Mesothelial cell of epicardium (in vitro differentiated cells): ENCODE results near the gene FAM184B. TPM values are rescaled to one million over a fixed set of nuclear protein-coding genes. Genes with fewer than 3 reads are reported as not detected.
"Not testable (repeated sequence)": the region's sequence is repeated elsewhere in the genome, so short reads cannot be mapped to it uniquely, and the experiment has no call there.

Source experiments
- DNase-seq, 2 experiments: peaks; one replicate each; pipeline ENCODE4 v3.0.0; 2021; ENCODE audit warnings: low spot score in 2 of 2; ENCODE audit not compliant: unreplicated experiment in 2 of 2
- H3K27ac Mint-ChIP-seq: 2 replicates; pipeline ENCODE4 v1.8.0; 2021; ENCODE audit warnings: mixed read lengths
- H3K27me3 Mint-ChIP-seq: 2 replicates; pipeline ENCODE4 v1.8.0; 2021; ENCODE audit warnings: low read depth, mixed read lengths
- H3K36me3 Mint-ChIP-seq: 2 replicates; pipeline ENCODE4 v1.8.0; 2021; ENCODE audit warnings: mixed read lengths
- H3K4me1 Mint-ChIP-seq: 2 replicates; pipeline ENCODE4 v1.8.0; 2021; ENCODE audit warnings: mixed read lengths
- H3K4me3 Mint-ChIP-seq: 2 replicates; pipeline ENCODE4 v1.8.0; 2021; ENCODE audit warnings: mild to moderate bottlenecking, moderate library complexity, mixed read lengths
- H3K9me3 Mint-ChIP-seq: 2 replicates; pipeline ENCODE4 v1.8.0; 2021; ENCODE audit warnings: mixed read lengths
- total RNA-seq: library from RNA; stranded (reverse); gene quantifications from 3 replicates; pipeline ENCODE4 v1.2.1, GENCODE V29; 2021
- TF ChIP-seq, protein P1 (sequence below): fragments of 200-600 bp; sonication (generic); IDR thresholded peaks from one replicate; pipeline ENCODE4 v1.5.0; 2021; ENCODE audit warnings: antibody characterized with exemption; ENCODE audit not compliant: unreplicated experiment

Gene FAM184B
- total RNA-seq, 1 donor from 2014 or later, result 0.04 TPM

DNA sequence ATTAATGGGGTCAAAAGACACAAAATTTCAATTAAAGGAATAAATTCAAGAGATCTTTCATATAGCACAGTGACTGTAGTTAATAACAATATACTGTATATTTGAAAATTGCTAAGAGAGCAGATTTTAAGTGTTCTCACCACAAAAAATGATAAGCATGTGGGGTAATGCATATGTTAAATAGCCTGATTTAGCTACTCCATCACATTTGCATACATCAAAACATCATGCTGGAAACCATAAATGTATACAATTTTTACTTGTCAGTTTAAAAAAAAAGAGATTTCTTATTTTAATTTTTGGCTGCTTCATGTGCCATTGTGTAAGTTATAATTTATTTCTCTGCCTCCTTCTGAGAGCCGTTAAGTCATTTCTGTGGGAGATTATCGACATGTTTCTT, 65.9 kb downstream of the FAM184B start:
- Mint-ChIP-seq H3K4me3 (no peak overlapping the region), H3K27ac (no peak overlapping the region), H3K27me3 (peaks cover 8% of the 10 kb centered on the region), H3K9me3 (no peaks in the 10 kb centered on the region), H3K4me1 (peaks cover 11% of the 10 kb centered on the region), H3K36me3 (no peaks in the 10 kb centered on the region)
- TF ChIP-seq, protein P1, sequence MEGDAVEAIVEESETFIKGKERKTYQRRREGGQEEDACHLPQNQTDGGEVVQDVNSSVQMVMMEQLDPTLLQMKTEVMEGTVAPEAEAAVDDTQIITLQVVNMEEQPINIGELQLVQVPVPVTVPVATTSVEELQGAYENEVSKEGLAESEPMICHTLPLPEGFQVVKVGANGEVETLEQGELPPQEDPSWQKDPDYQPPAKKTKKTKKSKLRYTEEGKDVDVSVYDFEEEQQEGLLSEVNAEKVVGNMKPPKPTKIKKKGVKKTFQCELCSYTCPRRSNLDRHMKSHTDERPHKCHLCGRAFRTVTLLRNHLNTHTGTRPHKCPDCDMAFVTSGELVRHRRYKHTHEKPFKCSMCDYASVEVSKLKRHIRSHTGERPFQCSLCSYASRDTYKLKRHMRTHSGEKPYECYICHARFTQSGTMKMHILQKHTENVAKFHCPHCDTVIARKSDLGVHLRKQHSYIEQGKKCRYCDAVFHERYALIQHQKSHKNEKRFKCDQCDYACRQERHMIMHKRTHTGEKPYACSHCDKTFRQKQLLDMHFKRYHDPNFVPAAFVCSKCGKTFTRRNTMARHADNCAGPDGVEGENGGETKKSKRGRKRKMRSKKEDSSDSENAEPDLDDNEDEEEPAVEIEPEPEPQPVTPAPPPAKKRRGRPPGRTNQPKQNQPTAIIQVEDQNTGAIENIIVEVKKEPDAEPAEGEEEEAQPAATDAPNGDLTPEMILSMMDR, result no peak
- DNase-seq, result no peak

DNA sequence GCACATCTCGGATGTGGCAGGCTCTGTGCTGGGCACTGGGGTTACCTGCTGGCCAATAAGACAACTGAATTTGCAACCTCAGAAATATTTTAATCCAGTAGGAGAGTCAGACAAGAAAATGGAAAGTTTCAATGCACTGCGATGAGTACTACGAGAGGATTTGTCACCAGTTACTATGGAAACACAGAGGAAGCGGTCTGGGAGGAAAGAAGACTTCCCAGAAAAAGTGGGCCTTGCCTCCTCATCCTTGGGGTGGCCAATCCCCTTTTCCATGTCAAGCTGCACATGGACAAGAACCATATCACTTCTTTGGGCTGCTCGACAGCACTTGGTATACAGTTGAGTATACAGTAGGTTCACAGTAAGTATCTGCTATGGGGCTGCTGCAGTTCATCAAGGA, 67.6 kb downstream of the FAM184B start:
- peaks cover 9% of the 10 kb centered on the region for H3K4me1 Mint-ChIP-seq
- TF ChIP-seq, protein P1, result no peak
- no peaks in the 10 kb centered on the region for H3K36me3 Mint-ChIP-seq
- no peak overlapping the region for H3K4me3 Mint-ChIP-seq
- H3K9me3 Mint-ChIP-seq, result no peaks in the 10 kb centered on the region
- H3K27me3 Mint-ChIP-seq, result peaks cover 11% of the 10 kb centered on the region
- DNase-seq, result no peak
- H3K27ac Mint-ChIP-seq, result no peak overlapping the region

- DNase-seq, result no peak
- no peak overlapping the region for H3K4me3 Mint-ChIP-seq
- TF ChIP-seq, protein P1, result no peak
- no peak overlapping the region for H3K27ac Mint-ChIP-seq
- no peaks in the 10 kb centered on the region for H3K36me3 Mint-ChIP-seq
- no peaks in the 10 kb centered on the region for H3K9me3 Mint-ChIP-seq
- H3K27me3 Mint-ChIP-seq, result peaks cover 11% of the 10 kb centered on the region
- H3K4me1 Mint-ChIP-seq, result peaks cover 5% of the 10 kb centered on the region
Observed at GRCh38 chr4:17712166-17712565, 69.3 kb downstream of the FAM184B start.

- H3K27ac Mint-ChIP-seq, H3K4me3 Mint-ChIP-seq, H3K4me1 Mint-ChIP-seq, H3K36me3 Mint-ChIP-seq, DNase-seq, H3K9me3 Mint-ChIP-seq: not testable (repeated sequence)
- H3K27me3 Mint-ChIP-seq, result peaks cover 13% of the 10 kb centered on the region
Observed at GRCh38 chr4:17711206-17711605, 70.2 kb downstream of the FAM184B start.

DNA sequence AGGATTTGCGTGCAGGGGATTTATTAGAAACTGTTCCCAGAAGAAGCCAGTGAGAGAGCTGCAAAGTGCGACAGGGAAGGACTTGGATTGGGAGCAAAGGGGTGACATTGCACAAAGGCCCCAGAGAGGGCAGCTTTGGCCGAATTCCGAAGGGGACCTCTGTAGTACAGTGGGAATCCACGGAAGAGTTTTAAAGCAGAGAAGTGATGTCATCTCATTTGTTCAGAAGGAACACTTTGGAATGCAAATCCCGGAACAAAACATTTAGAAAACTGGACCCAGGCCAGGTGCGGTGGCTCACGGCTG, 71.7 kb downstream of the FAM184B start:
- Mint-ChIP-seq H3K36me3 (no peaks in the 10 kb centered on the region), H3K9me3 (no peaks in the 10 kb centered on the region), H3K4me1 (no peaks in the 10 kb centered on the region), H3K27me3 (peaks cover 18% of the 10 kb centered on the region), H3K27ac (no peak overlapping the region), H3K4me3 (no peak overlapping the region)
- TF ChIP-seq, protein P1, result no peak
- no peak for DNase-seq

- TF ChIP-seq, protein P1, result no peak
- H3K9me3 Mint-ChIP-seq, result no peaks in the 10 kb centered on the region
Observed at GRCh38 chr4:17708992-17709762, 72.2 kb downstream of the FAM184B start.

More at GRCh38 chr4:17708992-17709762, 72.2 kb downstream of the FAM184B start:
- no peaks in the 10 kb centered on the region for H3K4me1 Mint-ChIP-seq
- H3K27ac Mint-ChIP-seq, result no peak overlapping the region
- no peaks in the 10 kb centered on the region for H3K36me3 Mint-ChIP-seq
- no peak overlapping the region for H3K4me3 Mint-ChIP-seq
- DNase-seq, result no peak
- peaks cover 20% of the 10 kb centered on the region for H3K27me3 Mint-ChIP-seq
